SIG-M5 (cell line): ENCODE data around the gene TIMM22.

Experiments
- DNase-seq: peaks from one replicate; lab custom pipeline; 2025; lab: John Stamatoyannopoulos, UW

TIMM22 gene

DNA sequence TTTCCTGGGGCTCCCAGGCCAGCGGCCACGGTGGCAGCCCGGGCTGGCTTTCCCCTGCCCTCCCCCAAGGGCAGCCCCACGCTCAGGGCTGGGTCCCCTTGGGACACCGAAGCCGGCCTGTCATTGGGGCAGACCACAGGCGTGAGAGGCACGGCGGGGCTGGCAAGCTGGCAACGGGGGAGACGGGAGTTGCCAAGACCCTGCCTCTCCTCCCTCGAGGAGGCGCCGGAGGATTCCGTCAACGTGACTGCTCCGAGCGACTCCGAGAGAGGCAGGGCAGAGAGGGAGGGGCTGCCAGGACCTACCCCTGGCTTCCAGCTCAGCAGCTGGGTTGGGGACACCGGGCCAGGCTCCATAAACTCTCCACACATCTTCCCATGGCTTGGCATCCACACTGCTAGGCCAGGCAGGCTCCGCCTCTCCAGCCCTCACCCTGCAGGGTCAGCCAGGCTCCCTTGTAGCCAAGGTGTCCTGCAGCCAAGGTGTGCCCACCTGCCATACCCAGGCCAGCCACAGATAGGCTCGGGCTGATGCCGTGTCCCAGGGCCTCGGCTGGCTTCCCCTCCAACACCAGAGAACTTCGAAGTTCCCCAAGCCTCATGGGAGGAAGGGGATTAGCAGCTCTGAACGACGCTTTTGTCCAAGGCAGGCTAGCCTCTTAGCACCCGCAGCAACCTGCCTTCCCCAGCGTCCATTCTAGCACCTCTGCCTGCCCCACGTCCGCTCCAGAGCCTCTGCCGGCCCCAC is 25.5 kb downstream of the TIMM22 start:
- DNase-seq, result no peak

DNA sequence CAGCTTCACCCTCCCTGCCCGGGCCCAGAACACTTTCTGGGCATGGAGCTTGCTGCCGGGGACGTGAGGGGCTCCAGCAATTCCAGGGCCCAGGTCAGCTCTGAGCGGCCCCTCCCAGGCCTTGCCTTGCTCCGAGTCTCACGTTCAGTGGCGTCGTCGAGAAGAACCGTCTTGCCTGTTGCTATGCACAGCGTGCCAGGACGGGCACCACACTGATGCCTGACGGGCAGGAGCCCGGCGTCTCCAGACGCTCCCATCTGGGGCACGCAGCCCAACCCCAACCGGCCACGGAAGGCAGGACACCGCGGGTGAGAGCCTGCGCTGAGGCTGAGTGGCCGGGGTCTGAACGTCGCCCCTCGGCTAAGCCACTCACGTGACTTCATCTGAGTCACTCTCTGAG is 27.1 kb downstream of the TIMM22 start:
- no peak for DNase-seq

GRCh38 chr17:1025733-1026598 is 29.0 kb downstream of the TIMM22 start:
- no peak for DNase-seq

- DNase-seq, result no peak
Observed at GRCh38 chr17:1026599-1026975, 29.7 kb downstream of the TIMM22 start.

- DNase-seq, result no peak
Observed at GRCh38 chr17:1027044-1027443, 30.1 kb downstream of the TIMM22 start.

GRCh38 chr17:1029196-1029921 is 32.4 kb downstream of the TIMM22 start:
- no peak for DNase-seq

DNA sequence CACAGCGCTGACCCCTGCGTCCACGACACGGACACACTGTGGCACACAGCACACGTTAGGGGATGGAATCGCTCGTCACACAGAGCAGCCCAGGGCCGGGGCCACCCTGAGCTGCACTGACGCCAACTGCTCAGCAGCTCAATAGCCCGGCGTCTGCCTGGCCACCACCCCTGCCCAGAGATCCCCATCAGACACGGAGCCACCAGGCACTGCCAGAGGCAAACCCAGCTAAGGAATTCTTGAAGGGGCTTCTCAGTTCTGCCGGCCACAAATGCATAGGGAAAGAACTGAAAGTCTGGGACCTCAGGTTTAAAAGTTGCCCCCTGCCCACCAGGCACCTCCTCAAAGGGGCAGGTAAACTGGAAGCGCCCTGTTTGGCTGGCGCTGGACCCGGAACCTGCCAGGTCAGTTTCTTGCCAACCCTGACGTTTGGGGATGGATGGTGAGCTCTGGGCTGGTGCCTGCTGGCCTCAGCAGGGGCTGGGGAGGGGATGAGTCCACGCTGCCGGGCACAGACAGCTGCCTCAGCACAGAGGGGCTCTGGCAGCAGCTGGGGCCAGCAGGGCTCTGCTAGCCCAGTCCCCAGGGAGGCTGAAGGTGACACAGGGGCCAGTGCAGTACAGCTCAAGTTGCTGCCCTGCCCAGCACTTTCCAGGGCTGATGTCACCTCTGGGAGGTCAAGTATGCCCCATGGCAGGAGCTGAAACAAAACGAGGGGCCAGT is 33.2 kb downstream of the TIMM22 start:
- no peak for DNase-seq

- DNase-seq, result no peak
Observed at GRCh38 chr17:1030684-1031532, 34.0 kb downstream of the TIMM22 start.

DNA sequence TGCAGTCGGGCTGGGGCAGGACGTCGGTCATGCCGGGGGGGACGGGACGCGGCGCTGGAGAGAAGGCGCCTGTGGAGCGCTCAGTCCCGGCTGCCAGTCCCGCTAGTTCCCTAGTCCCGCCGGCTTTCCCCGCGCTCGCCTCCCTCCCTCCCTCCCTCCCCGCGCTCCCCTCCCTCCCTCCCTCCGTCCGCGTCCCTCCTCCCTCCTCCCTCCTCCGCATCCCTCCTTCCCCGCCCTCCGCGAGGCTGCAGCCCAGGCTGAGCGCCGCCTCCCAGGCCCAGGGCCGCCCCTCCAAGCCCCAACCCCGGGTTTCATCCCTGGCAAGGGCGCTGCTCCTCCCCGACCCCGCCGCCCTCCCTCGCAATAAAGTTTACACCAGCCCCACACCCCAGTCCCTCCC is 34.8 kb downstream of the TIMM22 start:
- DNase-seq, result no peak

DNA sequence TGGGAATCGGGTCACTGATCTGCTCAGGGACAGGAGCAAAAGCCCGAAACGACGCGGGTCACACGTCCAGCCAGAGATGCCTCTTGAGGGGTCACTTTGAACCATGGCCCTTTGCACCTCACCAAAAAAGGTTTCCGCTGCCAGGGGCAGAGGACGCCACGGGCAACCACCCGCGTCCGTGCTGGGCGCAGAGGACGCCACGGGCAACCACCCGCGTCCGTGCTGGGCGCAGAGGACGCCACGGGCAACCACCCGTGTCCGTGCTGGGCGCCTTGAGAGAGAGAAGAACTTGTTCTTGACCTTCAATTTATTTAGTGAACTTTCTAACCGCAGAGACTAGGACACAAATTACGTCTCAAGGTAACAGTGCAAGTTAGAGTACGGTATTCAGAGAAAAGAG is 35.5 kb downstream of the TIMM22 start:
- DNase-seq, result no peak

- DNase-seq, result no peak
Observed at GRCh38 chr17:1033503-1033902, 36.6 kb downstream of the TIMM22 start.

DNA sequence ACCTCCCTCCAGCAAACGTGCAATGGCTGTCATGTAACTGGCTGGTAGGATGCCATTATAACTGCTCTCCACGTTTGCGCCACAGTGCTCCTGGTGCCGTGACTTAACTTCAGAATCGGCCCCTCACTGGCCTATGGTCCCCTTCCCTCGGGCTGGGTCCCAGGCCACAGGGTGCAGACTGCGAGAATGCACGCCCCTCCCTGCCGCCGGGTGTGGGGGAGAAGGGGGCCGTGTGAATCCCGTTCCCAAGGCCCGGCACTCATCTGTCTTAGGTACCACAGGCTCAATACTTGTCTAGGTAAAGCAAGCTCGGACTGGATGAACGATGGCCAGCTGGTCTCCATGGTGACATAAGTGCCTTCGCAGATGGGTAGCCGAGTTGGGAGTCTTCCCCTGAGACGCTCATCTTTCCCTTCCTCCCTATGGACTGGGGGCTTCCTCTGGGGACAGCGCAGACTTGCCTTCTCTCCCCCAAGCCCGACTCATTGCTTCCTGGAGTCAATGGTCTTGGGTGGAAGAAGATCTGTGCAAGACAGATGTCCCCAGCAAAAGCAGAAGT is 37.8 kb downstream of the TIMM22 start:
- no peak for DNase-seq

GRCh38 chr17:1035546-1036170 is 38.7 kb downstream of the TIMM22 start:
- no peak for DNase-seq

GRCh38 chr17:1036171-1036844 is 39.4 kb downstream of the TIMM22 start:
- DNase-seq, result no peak

DNA sequence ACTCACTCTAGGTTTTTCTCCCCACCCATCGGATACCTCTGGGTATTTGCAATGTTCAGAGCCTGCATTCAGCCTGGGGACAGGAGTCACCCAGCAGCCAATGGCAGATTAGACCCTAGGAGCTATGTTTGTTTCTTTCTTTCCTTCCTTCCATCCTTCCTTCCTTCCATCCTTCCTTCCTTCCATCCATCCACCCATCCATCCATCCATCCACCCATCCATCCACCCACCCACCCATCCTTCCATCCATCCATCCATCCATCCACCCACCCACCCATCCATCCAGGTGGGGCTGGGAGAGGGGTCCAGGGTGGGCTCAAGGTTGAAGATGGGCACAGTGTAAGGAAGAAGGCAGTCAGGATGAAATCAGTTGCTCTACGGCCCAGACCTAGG is 39.9 kb downstream of the TIMM22 start:
- DNase-seq, result no peak

DNA sequence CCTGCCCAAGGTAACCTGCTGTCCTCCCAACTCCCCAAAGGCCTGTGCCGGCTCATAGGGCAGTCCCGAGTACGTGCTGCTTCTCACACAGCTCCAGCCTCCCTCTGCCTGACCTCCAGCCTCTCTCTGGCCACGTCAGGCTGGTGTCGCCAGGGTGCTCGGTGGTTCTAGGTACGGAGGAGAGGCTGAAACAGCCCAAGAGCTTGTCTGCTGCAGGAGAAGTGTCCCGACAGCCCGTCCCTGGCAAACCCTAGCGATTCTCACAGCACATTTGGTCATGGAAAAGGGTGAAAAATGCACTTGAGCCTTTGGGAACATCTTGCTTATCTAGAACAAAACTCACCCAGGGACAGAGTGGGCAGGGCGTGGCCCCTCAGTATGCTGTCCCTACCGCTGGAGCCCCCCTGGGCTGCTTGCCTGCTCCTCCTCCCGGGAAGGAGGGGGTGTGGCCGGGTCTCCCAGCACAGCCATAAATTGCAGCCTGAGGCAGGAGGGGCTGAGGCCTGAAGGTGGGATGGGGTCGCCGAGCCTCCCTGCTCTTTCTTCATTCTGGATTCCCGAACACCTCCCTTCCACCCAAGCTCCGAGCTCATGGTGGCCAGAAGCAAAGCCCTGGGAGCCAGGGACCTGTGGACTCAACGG is 40.4 kb downstream of the TIMM22 start:
- DNase-seq, result no peak

DNA sequence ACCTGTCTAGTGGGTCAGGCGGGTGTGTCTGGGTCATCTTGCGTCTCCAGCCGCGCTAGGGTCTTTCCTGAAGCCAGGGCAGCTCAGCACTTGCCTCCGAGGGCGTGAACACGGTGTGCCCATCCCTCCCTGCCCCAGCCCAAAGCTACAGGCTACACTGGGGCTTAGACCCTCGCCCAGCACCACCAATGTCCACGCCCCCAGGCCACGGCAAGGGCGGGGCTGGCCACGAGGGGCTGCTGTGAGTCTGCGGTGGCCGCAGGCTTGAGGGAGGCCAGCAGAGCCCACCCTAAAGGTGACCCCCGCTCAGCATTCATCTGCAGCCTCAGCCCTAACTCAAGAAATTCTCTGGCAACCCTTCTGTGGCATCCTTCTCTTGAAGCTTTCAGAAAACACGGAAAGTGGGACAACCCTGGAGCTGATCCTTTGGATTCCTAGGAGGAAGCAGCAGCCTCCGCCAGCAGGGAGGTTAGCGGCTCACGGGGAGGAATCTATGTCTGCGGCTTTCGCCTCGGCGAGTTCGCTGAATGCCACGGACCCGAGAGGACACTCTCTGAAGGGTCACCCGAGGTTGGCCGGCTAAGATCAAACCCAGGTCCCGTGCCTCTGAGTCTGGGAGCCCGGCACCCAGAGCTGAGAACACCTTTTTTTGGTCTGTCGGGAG is 41.7 kb downstream of the TIMM22 start:
- no peak for DNase-seq

GRCh38 chr17:1039123-1039507 is 42.2 kb downstream of the TIMM22 start:
- DNase-seq, result no peak
